Activated effector memory CD4-positive, alpha-beta T cell treated with Interleukin-2 at 50 U/mL for 16 hours (primary cell): ENCODE measurements around the gene KIF23.

Experiments
- DNase-seq: peaks from one replicate; pipeline ENCODE4 v3.0.0-alpha.2; 2020

The KIF23 gene

GRCh38 chr15:69395460-69395859 is 18.7 kb upstream of the KIF23 start:
- no peak for DNase-seq

GRCh38 chr15:69395991-69396390 is 18.2 kb upstream of the KIF23 start:
- no peak for DNase-seq

- DNase-seq = no peak
Measured at GRCh38 chr15:69398491-69398891, 15.7 kb upstream of the KIF23 start.

GRCh38 chr15:69400850-69401249 is 13.3 kb upstream of the KIF23 start:
- no peak for DNase-seq

GRCh38 chr15:69402816-69403215 is 11.3 kb upstream of the KIF23 start:
- DNase-seq = no peak

- no peak for DNase-seq
Measured at GRCh38 chr15:69403594-69403993, 10.6 kb upstream of the KIF23 start.

- no peak for DNase-seq
Measured at GRCh38 chr15:69405110-69405509, 9.0 kb upstream of the KIF23 start.

GRCh38 chr15:69407719-69408400 is 6.3 kb upstream of the KIF23 start:
- DNase-seq = no peak

GRCh38 chr15:69408841-69409240 is 5.3 kb upstream of the KIF23 start:
- no peak for DNase-seq

- DNase-seq = no peak
Measured at GRCh38 chr15:69410248-69410874, 3.8 kb upstream of the KIF23 start.

- no peak for DNase-seq
Measured at GRCh38 chr15:69412274-69412673, 1.9 kb upstream of the KIF23 start.

GRCh38 chr15:69412701-69413100 is 1.4 kb upstream of the KIF23 start:
- DNase-seq = no peak

- no peak for DNase-seq
Measured at GRCh38 chr15:69414701-69415167, 585 bp downstream of the KIF23 start.

- DNase-seq = no peak
Measured at GRCh38 chr15:69415381-69415780, 1.2 kb downstream of the KIF23 start.

GRCh38 chr15:69417581-69417980 is 3.4 kb downstream of the KIF23 start:
- no peak for DNase-seq

- DNase-seq = no peak
Measured at GRCh38 chr15:69421498-69421897, 7.3 kb downstream of the KIF23 start.

GRCh38 chr15:69422336-69422895 is 8.3 kb downstream of the KIF23 start:
- no peak for DNase-seq

GRCh38 chr15:69424001-69424400 is 9.9 kb downstream of the KIF23 start:
- DNase-seq = no peak

GRCh38 chr15:69424748-69425413 is 10.7 kb downstream of the KIF23 start:
- DNase-seq = no peak

GRCh38 chr15:69433831-69434230 is 19.7 kb downstream of the KIF23 start:
- DNase-seq = no peak

GRCh38 chr15:69434238-69434637 is 20.1 kb downstream of the KIF23 start:
- DNase-seq = no peak

GRCh38 chr15:69434679-69435078 is 20.5 kb downstream of the KIF23 start:
- DNase-seq = no peak

- no peak for DNase-seq
Measured at GRCh38 chr15:69435985-69436384, 21.8 kb downstream of the KIF23 start.

- no peak for DNase-seq
Measured at GRCh38 chr15:69436951-69437350, 22.8 kb downstream of the KIF23 start.
